Activated CD8-positive, alpha-beta T cell treated with anti-CD3 and anti-CD28 coated beads for 36 hours (primary cell): ENCODE measurements around the gene ASB6. TPM values are rescaled to one million over a fixed set of nuclear protein-coding genes. Genes with fewer than 3 reads are reported as not detected.

Source experiments
- ATAC-seq: fragments of 200-7000 bp; cut with Tn5 transposase; one replicate; pipeline ENCODE4 v1.10.0; 2021; ENCODE audit warnings: mild to moderate bottlenecking, moderate library complexity
- CTCF ChIA-PET: fragments of 350-600 bp; sonication (Branson Sonifier 250); formaldehyde crosslinking; loops from one replicate; lab custom pipeline; 2021; ENCODE audit warnings: antibody characterized with exemption; lab: Charles Lee
- POLR2A ChIA-PET: fragments of 350-600 bp; sonication (Branson Sonifier 250); formaldehyde crosslinking; loops from one replicate; lab custom pipeline; 2021; ENCODE audit warnings: antibody characterized with exemption; lab: Charles Lee
- DNase-seq: peaks from one replicate; pipeline ENCODE4 v3.0.0-alpha.2; 2020
- H3K27ac Mint-ChIP-seq: one replicate; pipeline ENCODE4 v1.8.0; 2021; ENCODE audit warnings: mild to moderate bottlenecking, mixed read lengths
- H3K27me3 Mint-ChIP-seq: one replicate; pipeline ENCODE4 v1.8.0; 2021; ENCODE audit warnings: mixed read lengths
- H3K36me3 Mint-ChIP-seq: one replicate; pipeline ENCODE4 v1.8.0; 2021; ENCODE audit warnings: low read depth, mixed read lengths
- H3K4me1 Mint-ChIP-seq: one replicate; pipeline ENCODE4 v1.8.0; 2021; ENCODE audit warnings: low read depth, mixed read lengths
- H3K4me3 Mint-ChIP-seq: one replicate; pipeline ENCODE4 v1.8.0; 2021; ENCODE audit warnings: mild to moderate bottlenecking, moderate library complexity, mixed read lengths
- H3K9me3 Mint-ChIP-seq: one replicate; pipeline ENCODE4 v1.8.0; 2021; ENCODE audit warnings: mixed read lengths
- intact Hi-C: fragments of 100-400 bp; cut with micrococcal nuclease; formaldehyde crosslinking; loops from one replicate; pipeline ENCODE4 v1.10.0; 2022
- total RNA-seq, 2 experiments: library from RNA; stranded (reverse); gene quantifications; one replicate each; pipeline ENCODE4 v1.2.3, GENCODE V29; 2021
- TF ChIP-seq, protein P1 (sequence below): fragments of 200-600 bp; IDR thresholded peaks from one replicate; pipeline ENCODE4 v1.8.0; 2022; ENCODE audit warnings: antibody characterized with exemption, mild to moderate bottlenecking

ASB6 gene
- total RNA-seq, 2 experiments from 2014 or later = 16.6 TPM

DNA sequence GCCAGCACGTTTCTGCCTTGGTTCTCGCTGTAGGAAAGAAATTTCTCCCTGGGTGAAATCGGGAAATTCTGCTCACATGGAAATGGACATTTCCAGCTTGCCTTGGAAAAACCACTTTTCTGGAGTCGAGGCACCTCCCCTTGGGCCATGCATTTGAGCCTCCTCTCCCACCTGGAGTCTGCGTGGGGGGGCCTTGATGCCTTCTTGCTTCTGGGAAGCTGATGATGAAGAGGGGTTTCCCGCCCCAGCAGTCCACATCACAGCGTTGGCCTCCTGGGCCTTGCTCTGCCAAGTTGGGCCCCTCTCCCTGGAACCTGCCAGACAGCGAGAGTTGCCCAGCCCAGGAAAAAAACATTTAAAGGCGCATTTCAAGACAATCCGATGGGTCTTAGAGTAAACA lies 1.8 kb upstream of the ASB6 start:
- ChIA-PET CTCF (interaction anchor here (1.0 to 2.4 kb wide), 11 partner anchors 8 to 512 kb away, joined by 3 to 11 read pairs (median 5); partner anchors contain the start of gene NTMT1), POLR2A (interaction anchor here (0.6 to 2.6 kb wide), 6 partner anchors 18 to 283 kb away, joined by 3 to 12 read pairs (median 4); partner anchors contain the start of gene NTMT1)
- intact Hi-C loops = loop anchor here (5.0 to 10.0 kb wide), 2 partner anchors 89 to 141 kb away; no protein-coding TSS in a partner anchor
- TF ChIP-seq, protein P1, sequence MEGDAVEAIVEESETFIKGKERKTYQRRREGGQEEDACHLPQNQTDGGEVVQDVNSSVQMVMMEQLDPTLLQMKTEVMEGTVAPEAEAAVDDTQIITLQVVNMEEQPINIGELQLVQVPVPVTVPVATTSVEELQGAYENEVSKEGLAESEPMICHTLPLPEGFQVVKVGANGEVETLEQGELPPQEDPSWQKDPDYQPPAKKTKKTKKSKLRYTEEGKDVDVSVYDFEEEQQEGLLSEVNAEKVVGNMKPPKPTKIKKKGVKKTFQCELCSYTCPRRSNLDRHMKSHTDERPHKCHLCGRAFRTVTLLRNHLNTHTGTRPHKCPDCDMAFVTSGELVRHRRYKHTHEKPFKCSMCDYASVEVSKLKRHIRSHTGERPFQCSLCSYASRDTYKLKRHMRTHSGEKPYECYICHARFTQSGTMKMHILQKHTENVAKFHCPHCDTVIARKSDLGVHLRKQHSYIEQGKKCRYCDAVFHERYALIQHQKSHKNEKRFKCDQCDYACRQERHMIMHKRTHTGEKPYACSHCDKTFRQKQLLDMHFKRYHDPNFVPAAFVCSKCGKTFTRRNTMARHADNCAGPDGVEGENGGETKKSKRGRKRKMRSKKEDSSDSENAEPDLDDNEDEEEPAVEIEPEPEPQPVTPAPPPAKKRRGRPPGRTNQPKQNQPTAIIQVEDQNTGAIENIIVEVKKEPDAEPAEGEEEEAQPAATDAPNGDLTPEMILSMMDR = no peak
- ATAC-seq = no peak
- no peak overlapping the region for H3K4me3 Mint-ChIP-seq
- peaks cover 16% of the 10 kb centered on the region for H3K4me1 Mint-ChIP-seq
- H3K27me3 Mint-ChIP-seq = no peaks in the 10 kb centered on the region
- peaks cover 2% of the 10 kb centered on the region for H3K36me3 Mint-ChIP-seq
- H3K27ac Mint-ChIP-seq = no peak overlapping the region
- DNase-seq = no peak
- no peaks in the 10 kb centered on the region for H3K9me3 Mint-ChIP-seq

DNA sequence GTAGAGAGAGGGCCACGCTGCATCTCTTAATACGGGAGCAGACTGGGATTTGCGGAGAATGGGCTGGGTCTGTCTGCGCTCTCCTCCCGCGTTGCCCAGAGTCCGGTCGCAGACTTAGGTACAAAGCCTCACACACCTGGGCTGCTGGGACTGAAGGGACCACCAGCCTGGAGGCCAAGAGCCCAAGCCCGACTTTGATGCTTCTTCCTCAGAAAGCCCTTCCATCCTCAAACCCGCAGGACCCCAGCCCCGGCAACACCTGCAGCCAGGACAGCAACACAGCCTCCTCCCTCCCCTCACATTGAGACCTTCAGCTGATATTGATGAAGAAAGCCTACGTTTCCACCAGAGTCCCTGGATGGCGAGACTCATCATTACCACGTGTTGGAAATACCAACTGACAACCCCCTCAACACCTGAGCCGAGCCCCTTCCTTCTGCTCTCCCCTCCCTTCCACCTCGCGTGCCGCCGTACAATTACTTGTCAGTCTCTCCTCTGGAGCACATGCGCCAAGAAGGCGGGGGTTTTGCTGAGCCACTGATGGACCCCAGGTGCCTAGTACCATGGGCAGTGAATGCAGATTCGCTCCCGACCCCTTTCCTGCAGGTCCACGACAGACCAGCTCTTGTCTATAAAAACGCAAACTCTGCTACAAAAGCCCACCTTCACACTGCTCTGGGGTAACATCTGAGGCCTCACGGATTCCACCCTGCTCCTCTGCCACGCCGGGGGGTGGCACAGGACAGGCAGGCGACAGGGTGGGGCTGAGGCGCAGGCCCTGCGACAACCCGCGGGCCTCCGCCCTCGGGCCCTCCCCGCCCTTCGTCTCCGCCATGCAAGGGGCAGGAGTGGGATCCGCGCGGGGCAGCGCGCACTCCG lies 841 bp downstream of the ASB6 start:
- DNase-seq = peak; percentile 48
- ChIA-PET CTCF (interaction anchor here (0.8 to 2.4 kb wide), 7 partner anchors 11 to 498 kb away, joined by 3 to 11 read pairs (median 3); no protein-coding TSS in a partner anchor), POLR2A (interaction anchor here (0.7 to 3.5 kb wide), 5 partner anchors 12 to 573 kb away, joined by 3 to 21 read pairs (median 4); partner anchors contain the start of gene NTMT1)
- H3K4me1 Mint-ChIP-seq = peaks cover 16% of the 10 kb centered on the region
- intact Hi-C loops = loop anchor here (5.0 to 10.0 kb wide), 2 partner anchors 91 to 144 kb away; no protein-coding TSS in a partner anchor
- H3K36me3 Mint-ChIP-seq = peaks cover 9% of the 10 kb centered on the region
- H3K27ac Mint-ChIP-seq = peak overlapping the region; percentile 82
- TF ChIP-seq, protein P1 = no peak
- peak; percentile 19 for ATAC-seq
- H3K27me3 Mint-ChIP-seq = no peaks in the 10 kb centered on the region
- no peaks in the 10 kb centered on the region for H3K9me3 Mint-ChIP-seq
- peak overlapping the region; percentile 89 for H3K4me3 Mint-ChIP-seq

DNA sequence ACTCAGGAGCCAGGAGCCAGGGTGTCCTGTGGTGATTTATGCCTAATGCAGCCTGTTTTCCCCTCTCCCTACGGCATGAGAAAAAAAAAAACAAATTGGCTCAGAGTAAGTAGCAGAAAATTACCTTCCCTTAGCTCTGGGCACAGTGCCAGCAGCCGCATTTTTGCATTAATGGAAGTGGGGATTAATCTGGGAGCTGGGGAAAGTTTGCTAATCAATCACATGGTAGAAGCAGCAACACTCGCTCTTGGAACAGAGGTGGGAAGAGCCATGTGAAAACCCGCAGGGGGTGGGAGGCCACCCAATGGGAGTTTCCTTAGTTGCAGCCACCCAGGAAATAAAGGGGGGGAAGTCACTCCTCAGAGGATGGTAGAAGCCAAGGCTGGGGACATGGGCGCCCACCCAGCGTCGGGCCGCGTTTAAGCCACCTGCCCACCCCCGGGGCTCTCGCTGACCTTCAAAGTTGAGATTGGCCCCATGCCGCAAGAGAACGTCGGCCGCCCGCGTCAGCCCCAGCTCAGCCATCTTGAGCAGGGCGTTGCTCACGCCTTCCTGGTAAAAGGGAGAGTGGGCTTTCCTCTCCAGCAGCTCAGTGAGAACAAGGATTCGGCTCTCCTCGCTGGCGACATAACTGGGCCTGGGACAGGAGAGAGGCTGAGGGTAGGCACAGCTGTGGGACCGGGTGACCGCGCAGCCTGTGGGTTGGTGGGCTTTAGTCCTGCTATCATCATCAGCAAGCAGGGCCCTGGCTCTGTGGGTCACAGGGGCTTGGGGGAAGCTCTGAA lies 1.7 kb downstream of the ASB6 start:
- peak overlapping the region; percentile 89 for H3K4me3 Mint-ChIP-seq
- no peaks in the 10 kb centered on the region for H3K9me3 Mint-ChIP-seq
- no peak for ATAC-seq
- POLR2A ChIA-PET = interaction anchor here (1.3 to 3.5 kb wide), 3 partner anchors 11 to 572 kb away, joined by 4 to 21 read pairs (median 4); no protein-coding TSS in a partner anchor
- peaks cover 10% of the 10 kb centered on the region for H3K36me3 Mint-ChIP-seq
- CTCF ChIA-PET = interaction anchor here (0.8 to 2.6 kb wide), 8 partner anchors 10 to 509 kb away, joined by 3 to 11 read pairs (median 3); no protein-coding TSS in a partner anchor
- intact Hi-C loops = loop anchor here (5.0 to 10.0 kb wide), 2 partner anchors 92 to 145 kb away; no protein-coding TSS in a partner anchor
- H3K27ac Mint-ChIP-seq = peak overlapping the region; percentile 82
- peaks cover 16% of the 10 kb centered on the region for H3K4me1 Mint-ChIP-seq
- no peak for DNase-seq
- H3K27me3 Mint-ChIP-seq = no peaks in the 10 kb centered on the region
- TF ChIP-seq, protein P1 = no peak

DNA sequence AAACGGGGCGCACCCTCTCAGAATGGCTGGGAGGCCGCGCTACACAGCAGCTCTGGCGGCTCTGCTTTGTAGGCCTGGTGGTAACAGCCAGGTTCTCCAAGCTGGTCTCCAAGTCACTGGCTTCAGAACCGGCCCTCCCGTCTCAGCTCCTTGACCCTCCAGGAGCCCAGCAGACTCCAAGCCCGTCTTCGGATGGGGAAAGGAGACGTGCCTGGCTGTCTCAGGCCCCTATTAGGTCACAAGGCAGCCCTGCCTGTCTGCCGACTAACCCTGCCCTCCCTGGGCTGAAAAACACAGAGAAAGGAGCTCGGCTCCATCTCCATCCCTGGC lies 2.2 kb downstream of the ASB6 start:
- H3K27ac Mint-ChIP-seq = no peak overlapping the region
- peaks cover 16% of the 10 kb centered on the region for H3K4me1 Mint-ChIP-seq
- ChIA-PET POLR2A (interaction anchor here (0.6 to 3.5 kb wide), 4 partner anchors 10 to 572 kb away, joined by 3 to 21 read pairs (median 4); partner anchors contain the start of gene C9orf50), CTCF (interaction anchor here (0.8 to 2.6 kb wide), 5 partner anchors 15 to 508 kb away, joined by 3 to 11 read pairs (median 3); no protein-coding TSS in a partner anchor)
- TF ChIP-seq, protein P1 = no peak
- ATAC-seq (no peak), DNase-seq (no peak)
- no peaks in the 10 kb centered on the region for H3K27me3 Mint-ChIP-seq
- intact Hi-C loops = loop anchor here (5.0 to 10.0 kb wide), 2 partner anchors 93 to 145 kb away; no protein-coding TSS in a partner anchor
- no peaks in the 10 kb centered on the region for H3K9me3 Mint-ChIP-seq
- peak overlapping the region; percentile 89 for H3K4me3 Mint-ChIP-seq
- H3K36me3 Mint-ChIP-seq = peaks cover 16% of the 10 kb centered on the region
